Breast epithelium (tissue), 4 donors: ENCODE measurements around the gene TMEM150B. TPM values are rescaled to one million over a fixed set of nuclear protein-coding genes. Genes with fewer than 3 reads are reported as not detected.

ENCODE experiments used
- DNase-seq, 2 donors: peaks; one replicate each; pipeline ENCODE4 v3.0.0-alpha.2; 2019; ENCODE audit warnings: low spot score in 2 of 2
- H3K27ac ChIP-seq, 2 donors: fragments of 200-600 bp; sonication (generic) in 1 of 2; one replicate each; pipeline ENCODE4 v1.5.1; 2016 to 2019; ENCODE audit warnings: mild to moderate bottlenecking in 1 of 2
- H3K27me3 ChIP-seq, 2 donors: fragments of 200-600 bp; sonication (generic) in 1 of 2; one replicate each; pipeline versions ENCODE4 v1.5.1 to v1.6.0; 2017 to 2019; ENCODE audit warnings: control low read depth in 1 of 2, mild to moderate bottlenecking in 1 of 2
- H3K36me3 ChIP-seq: fragments of 200-600 bp; one replicate; pipeline ENCODE4 v1.5.1; 2019
- H3K4me1 ChIP-seq, 2 donors: fragments of 200-600 bp; sonication (generic); one replicate each; pipeline ENCODE4 v1.5.1; 2016 to 2019; ENCODE audit warnings: control low read depth in 1 of 2
- H3K4me3 ChIP-seq, 3 donors: fragments of 200-600 bp; sonication (generic); 1 replicate in 2 of 3; 2 replicates in 1 of 3; pipeline ENCODE4 v1.5.1; 2016 to 2019; ENCODE audit warnings: mild to moderate bottlenecking in 3 of 3, moderate library complexity in 2 of 3
- H3K9me3 ChIP-seq, 2 donors: fragments of 200-600 bp; sonication (generic) in 1 of 2; one replicate each; pipeline ENCODE4 v1.5.1; 2016 to 2019; ENCODE audit warnings: control low read depth in 1 of 2
- CTCF ChIP-seq, 3 donors: fragments of 450-650 bp; IDR thresholded peaks; one replicate each; pipeline ENCODE4 v1.5.1; 2016 to 2017; ENCODE audit warnings: antibody characterized with exemption in 3 of 3, mild to moderate bottlenecking in 3 of 3, moderate library complexity in 3 of 3
- POLR2A ChIP-seq: fragments of 450-650 bp; IDR thresholded peaks from one replicate; pipeline ENCODE4 v1.6.1; 2016; ENCODE audit warnings: antibody characterized with exemption, mild to moderate bottlenecking, moderate library complexity
- POLR2AphosphoS5 ChIP-seq, 3 donors: sonication (generic); formaldehyde crosslinking; IDR thresholded peaks; one replicate each; pipeline ENCODE4 v1.6.1; 2017; ENCODE audit warnings: antibody characterized with exemption in 3 of 3
- intact Hi-C: fragments of 100-400 bp; cut with DNase I; formaldehyde crosslinking; loops from one replicate; pipeline ENCODE4 v1.15.1; 2023; ENCODE audit warnings: low total_unique reads
- total RNA-seq, 3 donors: library from RNA; depleted of rRNA; stranded (reverse); fragments of >200 nt; gene quantifications; one replicate each; pipeline ENCODE4 v1.1.0, GENCODE V29; 2016

TMEM150B gene
- total RNA-seq, 3 donors from 2014 or later = 1.6 to 11.8 (median 3.1) TPM

DNA sequence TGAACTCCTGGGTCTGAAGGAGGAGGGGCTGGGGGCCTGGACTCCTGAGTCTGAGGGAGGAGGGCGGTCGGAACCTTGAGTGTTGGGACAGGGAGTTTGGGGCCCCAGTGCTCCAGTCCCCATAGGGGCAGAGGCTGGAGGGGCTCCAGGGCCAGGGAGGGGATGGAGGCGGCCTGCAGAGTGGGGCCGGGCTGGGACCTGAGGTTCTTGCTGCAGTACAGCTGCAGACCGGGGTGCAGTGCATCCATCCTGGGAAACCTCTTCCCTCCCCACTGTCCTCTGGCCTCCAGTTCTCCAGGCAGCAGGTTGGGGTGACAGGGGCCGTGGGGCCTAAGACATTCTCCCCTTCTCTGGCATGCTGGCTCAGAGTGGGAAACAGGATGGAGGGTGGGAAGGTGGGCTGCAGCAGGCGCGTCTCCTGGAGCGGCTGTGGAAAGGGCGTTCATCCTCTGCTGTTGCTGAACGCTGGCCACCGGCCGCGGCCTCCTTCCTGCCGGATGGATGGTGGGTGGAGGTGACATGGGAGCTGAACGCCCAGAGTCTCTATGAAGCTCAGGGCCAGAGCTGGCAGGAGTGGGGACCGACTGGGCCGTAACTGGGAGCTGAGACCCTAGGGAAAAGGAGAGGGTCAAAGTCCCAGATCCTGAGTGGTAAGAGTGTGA lies 39.8 kb downstream of the TMEM150B start:
- Histone ChIP-seq H3K27me3 (no peaks in the 10 kb centered on the region), H3K27ac (peak overlapping the region; percentile 21 to 94), H3K4me3 (peak overlapping the region in 2 of 3 donors; percentile 64 to 86), H3K9me3 (no peaks in the 10 kb centered on the region), H3K36me3 (no peaks in the 10 kb centered on the region), H3K4me1 (no peaks in the 10 kb centered on the region)
- intact Hi-C loops = no loop called here
- TF ChIP-seq CTCF (IDR thresholded peaks at IDR 0.05) = no peak
- TF ChIP-seq POLR2AphosphoS5 (IDR thresholded peaks at IDR 0.05) = no peak
- TF ChIP-seq POLR2A = no peak
- no peak for DNase-seq

- peak overlapping the region; percentile 27 to 86 (median 64) for H3K4me3 ChIP-seq
- H3K36me3 ChIP-seq = no peaks in the 10 kb centered on the region
- no peaks in the 10 kb centered on the region for H3K27me3 ChIP-seq
- intact Hi-C loops = no loop called here
- TF ChIP-seq CTCF (IDR thresholded peaks at IDR 0.05) = no peak
- TF ChIP-seq POLR2A = no peak
- H3K27ac ChIP-seq = peak overlapping the region; percentile 81 to 94
- no peaks in the 10 kb centered on the region for H3K4me1 ChIP-seq
- no peak for DNase-seq
- H3K9me3 ChIP-seq = no peaks in the 10 kb centered on the region
Observed at GRCh38 chr19:55284405-55285058, 40.6 kb downstream of the TMEM150B start.

DNA sequence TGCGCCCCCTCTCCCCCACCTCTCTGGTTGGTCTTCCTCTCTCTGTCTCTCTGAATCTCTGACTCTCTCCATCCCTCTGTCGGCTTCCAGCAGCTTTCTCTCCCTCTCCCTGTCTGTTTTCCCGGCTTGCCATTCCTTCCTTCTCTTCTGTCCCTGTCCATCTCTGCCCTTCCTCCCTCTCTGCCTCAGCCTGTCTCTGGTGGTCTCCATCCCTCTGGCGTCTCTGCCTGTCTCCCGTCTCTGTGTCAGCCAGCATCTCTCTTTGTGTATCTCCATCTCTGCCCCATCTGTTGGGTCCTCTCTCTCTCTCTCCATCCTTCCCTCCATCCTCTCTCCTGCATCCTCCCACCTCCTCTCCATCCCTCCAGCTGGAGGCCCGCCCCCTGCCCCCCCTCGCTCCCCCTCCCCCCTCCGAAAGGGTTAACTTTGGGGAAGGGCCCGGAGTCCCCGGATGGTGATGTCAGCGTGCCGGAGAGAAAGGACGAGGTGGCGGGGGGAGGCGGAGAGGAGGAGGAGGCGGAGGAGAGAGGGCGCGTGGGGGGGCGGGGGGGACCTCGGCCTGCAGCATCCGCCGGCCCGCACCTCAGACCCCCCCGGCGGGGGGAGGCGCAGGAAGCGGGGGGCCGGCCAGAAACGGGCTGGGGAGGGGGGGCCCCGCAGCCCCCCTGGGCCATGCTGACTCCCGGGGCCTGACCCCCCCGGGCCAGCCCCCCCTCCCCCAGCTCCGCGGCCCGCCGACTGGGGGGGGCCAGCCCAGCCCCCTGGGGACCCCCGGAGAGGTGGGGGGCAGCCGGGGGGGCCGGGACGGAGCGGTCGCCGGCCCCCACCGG lies 41.4 kb downstream of the TMEM150B start, which contains the start of gene BRSK1:
TSS of gene BRSK1 (plus strand) at position 450 of the 830 bp plus-strand sequence. CDS start 446 bp downstream, outside the sequence.
- no peaks in the 10 kb centered on the region for H3K4me1 ChIP-seq
- no peaks in the 10 kb centered on the region for H3K9me3 ChIP-seq
- TF ChIP-seq POLR2A = no peak
- TF ChIP-seq POLR2AphosphoS5 (IDR thresholded peaks at IDR 0.05) = no peak
- TF ChIP-seq CTCF (IDR thresholded peaks at IDR 0.05) = no peak
- H3K4me3 ChIP-seq = peak within 1 kb of the TSS; percentile 27 to 86 (median 64)
- H3K27ac ChIP-seq = peak within 1 kb of the TSS; percentile 81 to 94
- H3K27me3 ChIP-seq = no peaks in the 10 kb centered on the region
- no peaks in the 10 kb centered on the region for H3K36me3 ChIP-seq
- intact Hi-C loops = no loop called here
- no peak for DNase-seq

- H3K4me1 ChIP-seq = no peaks in the 10 kb centered on the region
- H3K27ac ChIP-seq = peak within 1 kb of the TSS; percentile 84 to 85
- H3K27me3 ChIP-seq = no peaks in the 10 kb centered on the region
- TF ChIP-seq POLR2AphosphoS5 (IDR thresholded peaks at IDR 0.05) (peak; percentile 72 to 87 (median 77)), CTCF (IDR thresholded peaks at IDR 0.05) (no peak)
- peak; percentile 93 to 97 for DNase-seq
- H3K36me3 ChIP-seq = no peaks in the 10 kb centered on the region
- no peaks in the 10 kb centered on the region for H3K9me3 ChIP-seq
- peak within 1 kb of the TSS; percentile 58 to 82 (median 80) for H3K4me3 ChIP-seq
- intact Hi-C loops = no loop called here
Observed at GRCh38 chr19:55279770-55280643, 45.1 kb downstream of the TMEM150B start, which contains the start of gene HSPBP1. Gene HSPBP1 (minus strand): TSS chr19:55280110. CDS start chr19:55279608, 502 bp downstream.
